Occipital lobe (tissue), 1 donor: ENCODE results near the gene NOD1. TPM values are rescaled to one million over a fixed set of nuclear protein-coding genes. Genes with fewer than 3 reads are reported as not detected.

Experiments
- total RNA-seq: library from RNA; depleted of rRNA; stranded (reverse); fragments of >200 nt; gene quantifications from one replicate; pipeline ENCODE4 v1.2.3, GENCODE V29; 2014

Gene NOD1
- total RNA-seq, 1 donor from 2014 or later: 1.9 TPM

Other genes starting within 250 kb of the NOD1 start
- gene ZNRF2, start 194.2 kb downstream of the NOD1 start, total RNA-seq: 76.6 TPM
- 17.6 TPM for gene GGCT, start 26.0 kb upstream of the NOD1 start, total RNA-seq
- 47.1 TPM for gene GARS1, start 116.1 kb upstream of the NOD1 start, total RNA-seq
- 1.1 TPM for gene CRHR2, start 203.7 kb upstream of the NOD1 start, total RNA-seq